Caco-2 (cell line): Measurements from ENCODE around the gene NCAPD3. TPM values are rescaled to one million over a fixed set of nuclear protein-coding genes. Genes with fewer than 3 reads are reported as not detected.
A peak's percentile ranks its signal among the peaks of the same experiment; 100 is the strongest.

ENCODE experiments used
- BruUV-seq: library from RNA; stranded (reverse); fragments of 400-500 nt; replicated peaks from 2 replicates; lab custom pipeline; 2021; lab: Mats Ljungman, UMichigan
- CTCF ChIA-PET: fragments of 300-600 bp; sonication (Branson Sonifier 250); formaldehyde crosslinking; loops from one replicate; lab custom pipeline; 2022; ENCODE audit warnings: antibody characterized with exemption; lab: Charles Lee
- POLR2A ChIA-PET: fragments of 300-600 bp; sonication (Branson Sonifier 250); formaldehyde crosslinking; loops from one replicate; lab custom pipeline; 2022; ENCODE audit warnings: antibody characterized with exemption; lab: Charles Lee
- DNase-seq, 2 experiments: peaks; one replicate each; pipeline versions ENCODE4 v3.0.0 to v3.0.0-alpha.2; 2020 to 2022
- H3K27me3 ChIP-seq: replicated peaks from 2 replicates; pipeline ENCODE4 v1.6.0; 2011; ENCODE audit warnings: low read length; ENCODE audit not compliant: control insufficient read depth, insufficient read depth
- H3K36me3 ChIP-seq: 2 replicates; pipeline ENCODE4 v1.5.1; 2011; ENCODE audit warnings: low read length; ENCODE audit not compliant: control insufficient read depth, insufficient read depth
- H3K4me1 ChIP-seq: fragments of 250-450 bp; sonication (Bioruptor Pico); 2 replicates; pipeline ENCODE4 v1.5.1; 2020; ENCODE audit warnings: mild to moderate bottlenecking
- H3K4me3 ChIP-seq: 2 replicates; pipeline ENCODE4 v1.5.1; 2011; ENCODE audit warnings: low read depth, mild to moderate bottlenecking, control low read depth, low read length
- H3K9me3 ChIP-seq: fragments of 250-450 bp; sonication (Bioruptor Pico); 2 replicates; pipeline ENCODE4 v1.5.1; 2020; ENCODE audit warnings: mild to moderate bottlenecking, moderate library complexity
- H3K27ac Mint-ChIP-seq: one replicate; pipeline ENCODE4 v1.8.0; 2022; ENCODE audit warnings: mixed read lengths; ENCODE audit not compliant: unreplicated experiment
- H3K27me3 Mint-ChIP-seq: one replicate; pipeline ENCODE4 v1.8.0; 2022; ENCODE audit warnings: mixed read lengths; ENCODE audit not compliant: insufficient read depth, unreplicated experiment
- H3K36me3 Mint-ChIP-seq: one replicate; pipeline ENCODE4 v1.8.0; 2022; ENCODE audit warnings: mild to moderate bottlenecking, mixed read lengths; ENCODE audit not compliant: insufficient read depth, unreplicated experiment
- H3K4me1 Mint-ChIP-seq: one replicate; pipeline ENCODE4 v1.8.0; 2022; ENCODE audit warnings: low read depth, mixed read lengths; ENCODE audit not compliant: unreplicated experiment
- H3K4me3 Mint-ChIP-seq: one replicate; pipeline ENCODE4 v1.8.0; 2022; ENCODE audit warnings: mild to moderate bottlenecking, moderate library complexity, mixed read lengths; ENCODE audit not compliant: unreplicated experiment
- H3K9me3 Mint-ChIP-seq: one replicate; pipeline ENCODE4 v1.8.0; 2022; ENCODE audit warnings: mixed read lengths; ENCODE audit not compliant: unreplicated experiment
- intact Hi-C: fragments of 100-400 bp; cut with micrococcal nuclease; formaldehyde crosslinking; loops from one replicate; pipeline ENCODE4 v1.10.0; 2022; ENCODE audit not compliant: unreplicated experiment
- total RNA-seq: library from RNA; stranded (reverse); gene quantifications from 2 replicates; pipeline ENCODE4 v1.2.3, GENCODE V29; 2022
- TF ChIP-seq, protein P1 (sequence below), 2 experiments: fragments of 200-600 bp in 1 of 2; IDR thresholded peaks; 1 replicate in 1 of 2; 2 replicates in 1 of 2; pipeline versions ENCODE4 v1.5.1 to v1.8.0; 2011 to 2022; ENCODE audit warnings: antibody characterized with exemption in 1 of 2, control low read depth in 1 of 2, inconsistent platforms in 1 of 2, low read depth in 1 of 2, low read length in 1 of 2, mild to moderate bottlenecking in 1 of 2, moderate library complexity in 1 of 2; ENCODE audit not compliant: insufficient read depth in 1 of 2, severe bottlenecking in 1 of 2, unreplicated experiment in 1 of 2

NCAPD3 gene
- total RNA-seq, 1 experiment from 2014 or later: 108 TPM

DNA sequence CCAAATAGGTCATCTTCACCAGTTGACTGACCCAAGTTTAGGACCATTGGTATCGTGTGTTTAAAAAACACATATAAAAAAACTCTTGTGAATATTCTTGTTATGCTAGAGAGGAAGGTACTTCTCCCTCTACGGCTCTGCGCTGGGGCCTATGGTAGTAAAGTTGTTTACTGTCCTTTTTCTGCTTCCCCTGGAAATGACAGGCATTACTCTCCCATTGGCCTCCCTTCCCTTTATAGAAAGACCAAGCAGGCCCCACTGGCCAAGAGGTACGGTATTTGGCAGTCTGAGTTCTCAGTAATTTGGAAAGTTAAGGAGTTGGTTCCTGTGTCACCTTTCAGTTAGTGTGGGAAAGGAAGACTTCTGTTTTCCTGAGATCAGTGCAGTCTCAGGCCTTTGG, 22.9 kb upstream of the NCAPD3 start:
- peaks cover 46% of the 10 kb centered on the region for H3K36me3 Mint-ChIP-seq
- H3K9me3 Mint-ChIP-seq: no peaks in the 10 kb centered on the region
- H3K9me3 ChIP-seq: no peaks in the 10 kb centered on the region
- no peak overlapping the region for H3K27ac Mint-ChIP-seq
- BruUV-seq: no TSS peak
- H3K27me3 ChIP-seq: no peaks in the 10 kb centered on the region
- intact Hi-C loops: no loop called here
- no peaks in the 10 kb centered on the region for H3K27me3 Mint-ChIP-seq
- DNase-seq: no peak
- no peaks in the 10 kb centered on the region for H3K4me1 ChIP-seq
- H3K4me3 ChIP-seq: no peak overlapping the region
- no peaks in the 10 kb centered on the region; the same call in 1 of the 2 replicates for H3K36me3 ChIP-seq
- no peak overlapping the region for H3K4me3 Mint-ChIP-seq
- POLR2A ChIA-PET: no interaction called here
- CTCF ChIA-PET: no interaction called here
- no peaks in the 10 kb centered on the region for H3K4me1 Mint-ChIP-seq
- TF ChIP-seq, protein P1, sequence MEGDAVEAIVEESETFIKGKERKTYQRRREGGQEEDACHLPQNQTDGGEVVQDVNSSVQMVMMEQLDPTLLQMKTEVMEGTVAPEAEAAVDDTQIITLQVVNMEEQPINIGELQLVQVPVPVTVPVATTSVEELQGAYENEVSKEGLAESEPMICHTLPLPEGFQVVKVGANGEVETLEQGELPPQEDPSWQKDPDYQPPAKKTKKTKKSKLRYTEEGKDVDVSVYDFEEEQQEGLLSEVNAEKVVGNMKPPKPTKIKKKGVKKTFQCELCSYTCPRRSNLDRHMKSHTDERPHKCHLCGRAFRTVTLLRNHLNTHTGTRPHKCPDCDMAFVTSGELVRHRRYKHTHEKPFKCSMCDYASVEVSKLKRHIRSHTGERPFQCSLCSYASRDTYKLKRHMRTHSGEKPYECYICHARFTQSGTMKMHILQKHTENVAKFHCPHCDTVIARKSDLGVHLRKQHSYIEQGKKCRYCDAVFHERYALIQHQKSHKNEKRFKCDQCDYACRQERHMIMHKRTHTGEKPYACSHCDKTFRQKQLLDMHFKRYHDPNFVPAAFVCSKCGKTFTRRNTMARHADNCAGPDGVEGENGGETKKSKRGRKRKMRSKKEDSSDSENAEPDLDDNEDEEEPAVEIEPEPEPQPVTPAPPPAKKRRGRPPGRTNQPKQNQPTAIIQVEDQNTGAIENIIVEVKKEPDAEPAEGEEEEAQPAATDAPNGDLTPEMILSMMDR (IDR thresholded peaks at IDR 0.05; ENCODE audit: insufficient read depth in 1 of 2, low read depth in 1 of 2, low read length in 1 of 2, severe bottlenecking in 1 of 2, unreplicated experiment in 1 of 2): no peak

DNA sequence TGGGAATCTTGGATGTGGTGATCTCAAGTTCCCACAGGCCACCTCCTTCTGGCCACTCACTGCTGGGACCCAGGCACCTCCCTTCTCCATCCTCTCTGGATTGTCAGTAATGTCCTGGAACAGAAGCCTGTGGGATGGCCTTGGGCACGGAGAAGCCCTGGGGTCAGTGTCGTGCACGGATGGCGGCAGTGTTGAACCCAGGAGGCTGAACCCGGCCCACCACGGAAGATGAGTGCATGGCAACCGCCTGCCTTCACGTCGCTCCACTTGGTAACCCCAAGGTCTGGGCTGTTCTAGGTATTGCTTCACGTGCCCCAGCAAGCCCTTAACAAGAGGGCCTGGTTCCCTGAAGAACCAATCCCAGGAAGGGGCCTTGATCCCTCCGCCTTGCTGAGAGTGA, 22.3 kb upstream of the NCAPD3 start:
- peaks cover 46% of the 10 kb centered on the region for H3K36me3 Mint-ChIP-seq
- no peaks in the 10 kb centered on the region for H3K4me1 ChIP-seq
- no peaks in the 10 kb centered on the region for H3K4me1 Mint-ChIP-seq
- H3K9me3 Mint-ChIP-seq: no peaks in the 10 kb centered on the region
- H3K9me3 ChIP-seq: no peaks in the 10 kb centered on the region
- BruUV-seq: no TSS peak
- ChIA-PET POLR2A (no interaction called here), CTCF (no interaction called here)
- H3K27me3 ChIP-seq: no peaks in the 10 kb centered on the region
- no peak overlapping the region for H3K27ac Mint-ChIP-seq
- no peak overlapping the region for H3K4me3 Mint-ChIP-seq
- DNase-seq: no peak
- no peaks in the 10 kb centered on the region; the same call in 1 of the 2 replicates for H3K36me3 ChIP-seq
- no peak overlapping the region for H3K4me3 ChIP-seq
- intact Hi-C loops: no loop called here
- TF ChIP-seq, protein P1 (IDR thresholded peaks at IDR 0.05; ENCODE audit: insufficient read depth in 1 of 2, low read depth in 1 of 2, low read length in 1 of 2, severe bottlenecking in 1 of 2, unreplicated experiment in 1 of 2): no peak
- H3K27me3 Mint-ChIP-seq: no peaks in the 10 kb centered on the region

DNA sequence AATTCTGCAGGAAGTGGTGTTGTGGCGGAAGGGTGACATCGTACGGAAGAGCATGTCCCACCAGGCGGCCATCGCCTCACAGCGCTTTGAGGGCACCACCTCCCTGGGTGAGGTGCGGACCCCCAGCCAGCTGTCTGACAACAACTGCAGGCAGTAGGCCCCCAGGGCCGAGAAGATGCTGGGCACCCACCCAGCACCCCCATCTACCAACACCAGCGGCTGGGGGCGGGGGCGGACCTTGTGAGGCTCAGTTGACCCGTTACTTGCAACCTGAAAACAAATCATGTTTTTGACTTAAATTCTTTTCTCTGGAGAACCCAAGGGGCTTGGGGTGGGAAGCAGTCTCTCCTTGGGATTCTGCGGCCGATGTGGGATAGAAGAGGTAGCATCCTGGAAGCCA, 21.7 kb upstream of the NCAPD3 start:
- ChIA-PET CTCF (interaction anchor here (1.2 to 2.2 kb wide), 3 partner anchors 8 to 38 kb away, joined by 6 to 14 read pairs (median 6); partner anchors contain the start of genes ACAD8, NCAPD3, THYN1 and VPS26B), POLR2A (no interaction called here)
- no peaks in the 10 kb centered on the region for H3K27me3 ChIP-seq
- H3K4me3 ChIP-seq: no peak overlapping the region
- intact Hi-C loops: loop anchor here (2.0 kb wide), 1 partner anchor 21 kb away; the partner anchor contains the start of gene VPS26B
- H3K9me3 ChIP-seq: no peaks in the 10 kb centered on the region
- BruUV-seq: no TSS peak
- H3K4me1 ChIP-seq: no peaks in the 10 kb centered on the region
- DNase-seq: peak in 1 of 2 experiments; percentile 25
- Mint-ChIP-seq H3K9me3 (no peaks in the 10 kb centered on the region), H3K4me1 (no peaks in the 10 kb centered on the region), H3K27ac (no peak overlapping the region), H3K4me3 (no peak overlapping the region), H3K36me3 (peaks cover 46% of the 10 kb centered on the region), H3K27me3 (no peaks in the 10 kb centered on the region)
- TF ChIP-seq, protein P1 (IDR thresholded peaks at IDR 0.05; ENCODE audit: insufficient read depth in 1 of 2, low read depth in 1 of 2, low read length in 1 of 2, severe bottlenecking in 1 of 2, unreplicated experiment in 1 of 2): no peak
- no peaks in the 10 kb centered on the region; the same call in 1 of the 2 replicates for H3K36me3 ChIP-seq
